ENCODE results near the gene CROCC. TPM values are rescaled to one million over a fixed set of nuclear protein-coding genes. Genes with fewer than 3 reads are reported as not detected.
"Not testable (repeated sequence)": the region's sequence is repeated elsewhere in the genome, so short reads cannot be mapped to it uniquely, and the experiment has no call there.

The CROCC gene
- polyA plus RNA-seq, 1 of the 3 experiments (the other 2 are of a cell fraction) = 39.1 TPM

GRCh38 chr1:16912742-16913141 lies 9.0 kb upstream of the CROCC start:
- H3K9me3 ChIP-seq; H3K4me3 ChIP-seq (ENCODE audit: low read depth in 2 of 2, low read length in 1 of 2); H3K27ac ChIP-seq (ENCODE audit: low read depth in 2 of 2, low read length in 1 of 2); CTCF ChIA-PET; DNase-seq; H3K4me2 ChIP-seq; H3K9ac ChIP-seq; H3F3A ChIP-seq (replicated peaks; ENCODE audit: insufficient read depth); H3K9me2 ChIP-seq; H2AFZ ChIP-seq (ENCODE audit: low read depth); H3K36me3 ChIP-seq (replicated peaks in 1 of 2; ENCODE audit: control insufficient read depth in 1 of 2, insufficient read depth in 2 of 2, low read length in 1 of 2); H3K79me2 ChIP-seq (ENCODE audit: insufficient read depth); H4K20me1 ChIP-seq (ENCODE audit: insufficient read depth); H3K27me3 ChIP-seq (ENCODE audit: insufficient read depth): not testable (repeated sequence)
- peaks cover 4 to 15% of the 10 kb centered on the region in 2 experiments; a peak in 2 of 4 replicates for H3K4me1 ChIP-seq (ENCODE audit: control insufficient read depth in 1 of 2, insufficient read depth in 2 of 2, low read depth in 1 of 2, low read length in 1 of 2)
- POLR2A ChIA-PET = interaction anchor here (0.8 to 3.5 kb wide), 2 partner anchors 8 to 65 kb away, joined by 4 to 20 read pairs; no protein-coding TSS in a partner anchor
- WGBS (ENCODE audit: low lambda C conversion rate) = 77% methylated on average over 6 of the region's 8 CpGs

- H4K20me1 ChIP-seq (ENCODE audit: insufficient read depth) = no peaks in the 10 kb centered on the region
- H3K27me3 ChIP-seq (ENCODE audit: insufficient read depth) = no peaks in the 10 kb centered on the region
- H3K27ac ChIP-seq (ENCODE audit: low read depth in 2 of 2, low read length in 1 of 2) = peak overlapping the region in 1 of 2 experiments; percentile 77; a peak in 1 of 4 replicates
- TF ChIP-seq RFX5 (IDR thresholded peaks at IDR 0.05; ENCODE audit: low read length) = 0 out of 2 replicates have a peak, but pooled peaks have one; percentile 26
- TF ChIP-seq FOXM1 (IDR thresholded peaks at IDR 0.05; ENCODE audit: low read depth) = no peak
- TF ChIP-seq FOXJ3 (CRISPR knock-in tag; IDR thresholded peaks at IDR 0.05) = 0 out of 2 replicates have a peak, but pooled peaks have one; percentile 33
- H3F3A ChIP-seq (replicated peaks; ENCODE audit: insufficient read depth) = peaks cover 9% of the 10 kb centered on the region
- CTCF ChIA-PET = no interaction called here
- POLR2A ChIA-PET = interaction anchor here (0.8 to 3.5 kb wide), 3 partner anchors 8 to 400 kb away, joined by 3 to 20 read pairs (median 4); no protein-coding TSS in a partner anchor
- H3K4me2 ChIP-seq = peak overlapping the region; percentile 90
- peaks cover 4 to 15% of the 10 kb centered on the region in 2 experiments; a peak in 2 of 4 replicates for H3K4me1 ChIP-seq (ENCODE audit: control insufficient read depth in 1 of 2, insufficient read depth in 2 of 2, low read depth in 1 of 2, low read length in 1 of 2)
- H3K36me3 ChIP-seq (replicated peaks in 1 of 2; ENCODE audit: control insufficient read depth in 1 of 2, insufficient read depth in 2 of 2, low read length in 1 of 2) = no peaks in the 10 kb centered on the region
- DNase-seq = no peak
- H3K9me2 ChIP-seq = no peaks in the 10 kb centered on the region
- H3K9me3 ChIP-seq = no peaks in the 10 kb centered on the region
- H3K79me2 ChIP-seq (ENCODE audit: insufficient read depth) = peaks cover 3% of the 10 kb centered on the region; the same call in 1 of the 2 replicates
- peak overlapping the region; percentile 69 for H3K9ac ChIP-seq
- H2AFZ ChIP-seq (ENCODE audit: low read depth) = peak overlapping the region; percentile 93
- WGBS (ENCODE audit: low lambda C conversion rate) = 57% methylated on average over 36 of the region's 36 CpGs
- H3K4me3 ChIP-seq (ENCODE audit: low read depth in 2 of 2, low read length in 1 of 2) = peak overlapping the region; percentile 71 to 81
Observed at GRCh38 chr1:16913181-16913832, 8.4 kb upstream of the CROCC start.

GRCh38 chr1:16913833-16914662 lies 7.7 kb upstream of the CROCC start:
- H3K4me3 ChIP-seq (ENCODE audit: low read depth in 2 of 2, low read length in 1 of 2) = peak overlapping the region; percentile 81 to 87
- TF ChIP-seq TAF1 (IDR thresholded peaks at IDR 0.05; ENCODE audit: borderline replicate concordance, low read depth, low read length) = peak; percentile 46; the same call in 1 of the 2 replicates
- peak; percentile 70 for TF ChIP-seq CHD2 (IDR thresholded peaks at IDR 0.05; ENCODE audit: low read length, partially characterized antibody)
- peak; percentile 31; the same call in 1 of the 2 replicates for TF ChIP-seq SIN3A (IDR thresholded peaks at IDR 0.05; ENCODE audit: borderline replicate concordance, low read depth, low read length)
- TF ChIP-seq MAX (IDR thresholded peaks at IDR 0.05; ENCODE audit: low read depth) = peak; percentile 97
- 0 out of 2 replicates have a peak, but pooled peaks have one; percentile 8 for TF ChIP-seq RCOR1 (IDR thresholded peaks at IDR 0.05; ENCODE audit: low read length)
- TF ChIP-seq NRF1 (IDR thresholded peaks at IDR 0.05; ENCODE audit: low read depth, low read length) = peak; percentile 86
- peak; percentile 68 for TF ChIP-seq POLR2AphosphoS5 (IDR thresholded peaks at IDR 0.05; ENCODE audit: low read depth, low read length)
- TF ChIP-seq USF2 (IDR thresholded peaks at IDR 0.05; ENCODE audit: borderline replicate concordance, low read depth, low read length) = no peak
- peak; percentile 27 for TF ChIP-seq MXI1 (IDR thresholded peaks at IDR 0.05; ENCODE audit: low read depth, low read length)
- no peak for TF ChIP-seq RXRA (IDR thresholded peaks at IDR 0.05; ENCODE audit: borderline replicate concordance, low read depth)
- no peak for TF ChIP-seq PBX3 (IDR thresholded peaks at IDR 0.05)
- H3K9ac ChIP-seq = peak overlapping the region; percentile 96
- no peaks in the 10 kb centered on the region for H3K36me3 ChIP-seq (replicated peaks in 1 of 2; ENCODE audit: control insufficient read depth in 1 of 2, insufficient read depth in 2 of 2, low read length in 1 of 2)
- H3K27me3 ChIP-seq (ENCODE audit: insufficient read depth) = no peaks in the 10 kb centered on the region
- H3K4me2 ChIP-seq = peak overlapping the region; percentile 100
- peak overlapping the region in 1 of 2 experiments; percentile 86; a peak in 2 of 4 replicates for H3K27ac ChIP-seq (ENCODE audit: low read depth in 2 of 2, low read length in 1 of 2)
- ChIA-PET POLR2A (interaction anchor here (1.5 to 3.5 kb wide), 2 partner anchors 9 to 400 kb away, joined by 3 to 20 read pairs; no protein-coding TSS in a partner anchor), CTCF (interaction anchor here (1.8 to 2.0 kb wide), 2 partner anchors 34 to 47 kb away, joined by 5 to 6 read pairs; no protein-coding TSS in a partner anchor)
- H4K20me1 ChIP-seq (ENCODE audit: insufficient read depth) = no peaks in the 10 kb centered on the region
- H2AFZ ChIP-seq (ENCODE audit: low read depth) = peak overlapping the region; percentile 93
- no peaks in the 10 kb centered on the region for H3K9me3 ChIP-seq
- peaks cover 9% of the 10 kb centered on the region for H3F3A ChIP-seq (replicated peaks; ENCODE audit: insufficient read depth)
- H3K4me1 ChIP-seq (ENCODE audit: control insufficient read depth in 1 of 2, insufficient read depth in 2 of 2, low read depth in 1 of 2, low read length in 1 of 2) = peaks cover 4 to 15% of the 10 kb centered on the region in 2 experiments; a peak in 2 of 4 replicates
- WGBS (ENCODE audit: low lambda C conversion rate) = 3% methylated on average over 20 of the region's 109 CpGs
- no peaks in the 10 kb centered on the region for H3K9me2 ChIP-seq
- peaks cover 3% of the 10 kb centered on the region; the same call in 1 of the 2 replicates for H3K79me2 ChIP-seq (ENCODE audit: insufficient read depth)
- peak; percentile 100 for DNase-seq
